Skeletal muscle satellite cell (primary cell): ENCODE data around the gene PLD4.
A peak's percentile ranks its signal among the peaks of the same experiment; 100 is the strongest.

Source experiments
- H3K27me3 ChIP-seq: 2 replicates; pipeline ENCODE4 v1.7.0; 2013; ENCODE audit warnings: low read length; ENCODE audit not compliant: control insufficient read depth, insufficient read depth
- H3K36me3 ChIP-seq: 2 replicates; pipeline ENCODE4 v1.7.0; 2013; ENCODE audit warnings: mild to moderate bottlenecking, control low read depth, low read length; ENCODE audit not compliant: insufficient read depth
- H3K4me1 ChIP-seq: 2 replicates; pipeline ENCODE4 v1.7.0; 2013; ENCODE audit warnings: low read length; ENCODE audit not compliant: control insufficient read depth, insufficient read depth
- H3K4me2 ChIP-seq: 2 replicates; pipeline ENCODE4 v1.7.0; 2013; ENCODE audit warnings: mild to moderate bottlenecking, low read length
- H3K4me3 ChIP-seq: 2 replicates; pipeline ENCODE4 v1.7.0; 2013; ENCODE audit warnings: low read length
- H3K9ac ChIP-seq: 2 replicates; pipeline ENCODE4 v1.7.0; 2013; ENCODE audit warnings: mild to moderate bottlenecking, low read depth, low read length, moderate library complexity
- H3K9me3 ChIP-seq: replicated peaks from 2 replicates; pipeline ENCODE4 v1.7.0; 2013; ENCODE audit warnings: mild to moderate bottlenecking, control low read depth, low read length

The PLD4 gene

DNA sequence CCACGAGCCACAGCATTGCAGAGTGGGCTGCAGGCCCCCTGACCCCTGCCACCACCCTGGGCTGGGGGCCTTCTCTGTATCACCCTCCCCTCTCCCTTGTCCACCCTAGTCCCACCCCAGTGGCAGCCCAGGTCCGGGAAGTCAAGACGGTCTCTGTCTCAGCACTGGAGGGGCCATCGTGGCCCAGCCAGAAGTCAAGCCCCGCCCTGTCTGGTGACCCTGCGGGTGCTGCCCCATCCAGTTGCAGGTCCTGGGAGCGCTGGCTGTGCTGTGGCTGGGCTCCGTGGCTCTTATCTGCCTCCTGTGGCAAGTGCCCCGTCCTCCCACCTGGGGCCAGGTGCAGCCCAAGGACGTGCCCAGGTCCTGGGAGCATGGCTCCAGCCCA lies 2.7 kb downstream of the PLD4 start:
- Histone ChIP-seq H3K4me3 (no peak overlapping the region), H3K9me3 (no peaks in the 10 kb centered on the region), H3K4me1 (no peaks in the 10 kb centered on the region), H3K36me3 (no peaks in the 10 kb centered on the region), H3K9ac (no peak overlapping the region), H3K27me3 (no peaks in the 10 kb centered on the region), H3K4me2 (no peak overlapping the region)

DNA sequence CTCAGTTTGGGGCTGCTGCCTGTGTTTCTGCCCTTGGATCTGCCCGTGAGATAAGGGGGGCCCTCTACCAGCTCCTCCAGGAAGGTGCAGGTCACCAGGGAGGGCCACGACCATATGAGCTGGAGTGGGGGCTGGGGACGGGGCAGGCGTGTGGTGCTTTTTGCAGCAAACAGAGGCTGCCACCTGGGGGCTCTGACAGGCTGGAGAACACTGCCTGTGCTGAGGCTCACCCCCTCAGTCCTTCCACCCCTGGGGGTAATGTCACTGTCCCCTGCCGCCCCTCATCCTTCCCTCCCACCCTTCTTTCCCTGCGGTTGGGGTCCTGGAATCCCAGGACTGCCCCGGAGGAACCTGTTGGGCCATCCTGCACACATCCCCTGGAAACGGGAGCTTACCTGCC lies 3.2 kb downstream of the PLD4 start:
- Histone ChIP-seq H3K36me3 (no peaks in the 10 kb centered on the region), H3K27me3 (no peaks in the 10 kb centered on the region), H3K9me3 (no peaks in the 10 kb centered on the region), H3K4me3 (no peak overlapping the region), H3K4me2 (no peak overlapping the region), H3K9ac (no peak overlapping the region), H3K4me1 (peaks cover 2% of the 10 kb centered on the region)

DNA sequence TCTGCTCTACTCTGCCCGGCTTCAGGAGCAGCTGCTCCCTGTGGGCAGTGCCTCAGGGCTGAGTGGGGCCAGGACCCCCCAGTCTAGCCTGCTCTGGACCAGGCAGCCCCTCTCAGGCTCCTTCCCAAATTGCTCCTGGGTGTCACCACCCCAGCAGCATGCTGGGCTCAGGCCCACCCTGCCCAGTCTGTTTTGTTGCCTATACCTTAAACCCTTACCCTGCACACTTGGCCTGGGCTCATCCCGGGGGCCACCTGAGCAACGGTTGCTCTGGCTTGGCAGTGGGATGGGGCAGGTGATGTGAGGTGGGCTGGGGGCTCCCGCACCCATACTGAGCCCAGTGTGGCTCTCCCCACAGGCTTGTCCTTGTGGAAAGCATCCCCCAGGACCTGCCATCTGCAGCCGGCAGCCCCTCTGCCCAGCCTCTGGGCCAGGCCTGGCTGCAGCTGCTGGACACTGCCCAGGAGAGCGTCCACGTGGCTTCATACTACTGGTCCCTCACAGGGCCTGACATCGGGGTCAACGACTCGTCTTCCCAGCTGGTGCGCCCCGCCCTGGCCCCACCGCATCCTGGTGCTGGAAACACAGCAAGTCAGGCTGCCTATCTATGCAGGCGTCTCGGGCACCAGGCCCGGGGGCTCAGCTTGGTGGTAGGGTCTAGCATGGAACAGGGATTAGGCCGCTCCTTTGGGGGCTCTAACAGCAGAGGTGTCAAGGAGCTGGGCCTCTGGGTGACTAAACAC lies 3.9 kb downstream of the PLD4 start:
- H3K9me3 ChIP-seq = no peaks in the 10 kb centered on the region
- no peaks in the 10 kb centered on the region for H3K27me3 ChIP-seq
- H3K4me2 ChIP-seq = no peak overlapping the region
- H3K9ac ChIP-seq = no peak overlapping the region
- H3K4me3 ChIP-seq = no peak overlapping the region
- peaks cover 4% of the 10 kb centered on the region for H3K4me1 ChIP-seq
- no peaks in the 10 kb centered on the region for H3K36me3 ChIP-seq

DNA sequence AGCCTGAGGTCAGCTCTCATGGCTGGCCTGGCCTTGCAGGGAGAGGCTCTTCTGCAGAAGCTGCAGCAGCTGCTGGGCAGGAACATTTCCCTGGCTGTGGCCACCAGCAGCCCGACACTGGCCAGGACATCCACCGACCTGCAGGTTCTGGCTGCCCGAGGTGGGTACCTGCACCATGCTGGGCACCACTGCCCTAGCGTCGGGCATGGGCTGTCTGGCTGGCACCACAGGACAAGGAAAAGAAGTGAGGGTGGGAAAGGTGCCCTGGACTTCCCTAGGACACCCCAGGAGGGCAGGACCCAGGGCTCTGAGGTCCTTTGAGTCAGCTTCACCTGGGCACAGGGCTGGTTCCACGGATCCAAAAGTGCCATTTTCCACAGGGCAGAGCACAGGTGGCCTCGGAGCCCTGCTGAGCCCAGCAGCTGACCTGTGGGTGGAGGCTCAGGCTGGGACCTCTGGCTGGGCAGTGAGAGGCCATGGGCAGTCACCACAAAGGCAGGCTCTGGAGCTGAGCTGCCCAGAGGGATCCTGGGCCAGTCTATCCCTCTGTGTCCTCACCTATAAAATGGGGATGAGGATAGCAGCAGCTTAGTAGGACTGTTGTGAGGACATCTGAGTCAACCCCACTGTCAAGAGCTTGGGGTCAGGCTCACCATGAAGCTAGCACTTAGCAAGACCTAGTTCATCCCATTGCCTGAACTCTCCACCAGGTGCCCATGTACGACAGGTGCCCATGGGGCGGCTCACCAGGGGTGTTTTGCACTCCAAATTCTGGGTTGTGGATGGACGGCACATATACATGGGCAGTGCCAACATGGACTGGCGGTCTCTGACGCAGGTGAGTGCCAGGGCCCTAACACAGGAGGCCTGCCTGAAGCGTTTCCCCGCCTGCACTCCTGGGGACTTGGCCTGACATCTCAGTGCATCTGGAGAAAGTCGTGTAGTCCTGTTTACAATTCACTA lies 4.9 kb downstream of the PLD4 start:
- no peak overlapping the region for H3K4me2 ChIP-seq
- no peak overlapping the region for H3K4me3 ChIP-seq
- no peak overlapping the region for H3K9ac ChIP-seq
- H3K36me3 ChIP-seq = no peaks in the 10 kb centered on the region
- H3K9me3 ChIP-seq = no peaks in the 10 kb centered on the region
- peaks cover 4% of the 10 kb centered on the region for H3K4me1 ChIP-seq
- H3K27me3 ChIP-seq = peaks cover 3% of the 10 kb centered on the region

DNA sequence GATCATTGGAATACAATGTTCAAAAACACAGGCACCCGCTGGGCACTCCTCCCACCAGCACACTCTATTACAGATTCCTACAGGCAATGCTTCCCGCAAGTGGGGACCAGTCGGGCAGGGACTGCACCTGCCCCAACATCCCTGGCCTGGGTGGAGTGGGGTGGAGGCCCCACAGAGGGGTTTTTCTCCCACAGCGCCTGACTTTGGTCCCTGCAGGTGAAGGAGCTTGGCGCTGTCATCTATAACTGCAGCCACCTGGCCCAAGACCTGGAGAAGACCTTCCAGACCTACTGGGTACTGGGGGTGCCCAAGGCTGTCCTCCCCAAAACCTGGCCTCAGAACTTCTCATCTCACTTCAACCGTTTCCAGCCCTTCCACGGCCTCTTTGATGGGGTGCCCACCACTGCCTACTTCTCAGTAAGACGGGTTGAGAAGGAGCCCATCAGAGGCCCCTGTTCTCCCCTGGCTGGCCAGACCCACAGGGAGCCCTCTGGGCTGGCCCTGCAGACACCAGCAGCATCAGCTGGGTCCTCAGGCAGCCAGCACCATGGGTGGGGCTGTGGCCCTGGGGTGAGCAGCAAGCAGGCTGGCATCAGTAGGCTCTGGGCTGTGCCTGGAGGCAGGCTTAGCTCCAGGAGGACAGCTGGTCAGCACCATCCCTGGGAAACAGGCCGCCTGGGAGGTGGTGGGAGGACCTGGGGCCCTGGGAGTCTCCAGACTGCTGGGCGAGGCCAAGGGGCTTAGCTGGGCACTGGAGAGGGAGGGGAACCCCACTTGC lies 6.0 kb downstream of the PLD4 start:
- H3K9ac ChIP-seq = no peak overlapping the region

DNA sequence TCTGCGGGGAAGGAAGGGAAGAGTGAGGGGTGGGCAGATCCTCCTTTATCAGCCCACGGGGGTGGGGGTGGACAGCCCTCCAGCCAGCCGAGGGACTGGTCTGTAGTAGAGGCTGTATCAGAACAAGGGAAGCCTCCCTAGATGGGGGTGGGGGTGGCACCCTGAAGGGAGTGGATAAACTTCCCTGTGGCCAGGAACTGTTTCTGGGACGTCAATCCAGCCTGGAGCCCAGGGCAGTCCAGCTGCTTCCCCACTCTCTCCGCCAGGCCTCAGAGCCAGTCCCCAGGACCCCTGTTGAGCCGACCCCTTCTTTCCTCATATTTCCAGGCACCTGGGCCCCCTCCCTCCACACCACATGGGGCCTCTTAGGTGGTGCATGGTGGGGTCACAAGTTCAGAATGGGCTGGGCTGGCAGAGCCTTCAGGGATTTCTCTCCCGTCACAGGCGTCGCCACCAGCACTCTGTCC lies 6.7 kb downstream of the PLD4 start:
- Histone ChIP-seq H3K4me1 (peaks cover 4% of the 10 kb centered on the region), H3K9me3 (no peaks in the 10 kb centered on the region), H3K27me3 (peaks cover 3% of the 10 kb centered on the region), H3K4me2 (no peak overlapping the region), H3K4me3 (no peak overlapping the region), H3K9ac (no peak overlapping the region), H3K36me3 (no peaks in the 10 kb centered on the region)

More for the DNA sequence above, 6.0 kb downstream of the PLD4 start:
- no peaks in the 10 kb centered on the region for H3K36me3 ChIP-seq
- H3K9me3 ChIP-seq = no peaks in the 10 kb centered on the region
- no peak overlapping the region for H3K4me2 ChIP-seq
- peaks cover 3% of the 10 kb centered on the region for H3K27me3 ChIP-seq
- H3K4me3 ChIP-seq = no peak overlapping the region
- peaks cover 4% of the 10 kb centered on the region for H3K4me1 ChIP-seq

DNA sequence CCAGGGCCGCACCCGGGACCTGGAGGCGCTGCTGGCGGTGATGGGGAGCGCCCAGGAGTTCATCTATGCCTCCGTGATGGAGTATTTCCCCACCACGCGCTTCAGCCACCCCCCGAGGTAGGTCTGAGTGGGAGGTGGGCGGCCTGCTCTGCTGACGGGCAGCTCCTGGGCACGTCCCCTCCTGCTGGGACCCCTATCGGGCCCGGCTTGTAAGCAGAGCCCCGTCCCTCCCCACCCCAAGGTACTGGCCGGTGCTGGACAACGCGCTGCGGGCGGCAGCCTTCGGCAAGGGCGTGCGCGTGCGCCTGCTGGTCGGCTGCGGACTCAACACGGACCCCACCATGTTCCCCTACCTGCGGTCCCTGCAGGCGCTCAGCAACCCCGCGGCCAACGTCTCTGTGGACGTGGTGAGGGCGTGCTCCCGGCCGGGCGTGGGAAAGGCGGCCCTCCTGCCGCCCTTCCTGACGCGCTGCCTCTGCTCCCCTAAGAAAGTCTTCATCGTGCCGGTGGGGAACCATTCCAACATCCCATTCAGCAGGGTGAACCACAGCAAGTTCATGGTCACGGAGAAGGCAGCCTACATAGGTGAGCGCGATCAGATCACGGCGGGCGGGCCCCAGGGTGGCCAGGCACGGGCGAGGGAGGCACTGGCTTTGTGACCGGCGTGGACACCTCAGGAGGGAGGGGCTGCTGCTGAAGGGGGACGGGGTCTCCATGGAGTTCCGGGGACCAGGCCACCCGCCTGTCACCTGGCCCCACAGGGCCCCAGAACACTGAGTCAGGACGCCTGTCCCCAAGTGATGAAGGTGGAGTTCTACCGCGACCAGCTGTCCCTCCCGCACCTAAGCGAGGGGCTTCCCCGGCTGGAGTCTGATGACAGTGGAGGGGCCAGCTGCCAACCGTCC lies 7.3 kb downstream of the PLD4 start:
- Histone ChIP-seq H3K4me3 (no peak overlapping the region), H3K4me2 (peak overlapping the region; percentile 86), H3K4me1 (peaks cover 4% of the 10 kb centered on the region)

DNA sequence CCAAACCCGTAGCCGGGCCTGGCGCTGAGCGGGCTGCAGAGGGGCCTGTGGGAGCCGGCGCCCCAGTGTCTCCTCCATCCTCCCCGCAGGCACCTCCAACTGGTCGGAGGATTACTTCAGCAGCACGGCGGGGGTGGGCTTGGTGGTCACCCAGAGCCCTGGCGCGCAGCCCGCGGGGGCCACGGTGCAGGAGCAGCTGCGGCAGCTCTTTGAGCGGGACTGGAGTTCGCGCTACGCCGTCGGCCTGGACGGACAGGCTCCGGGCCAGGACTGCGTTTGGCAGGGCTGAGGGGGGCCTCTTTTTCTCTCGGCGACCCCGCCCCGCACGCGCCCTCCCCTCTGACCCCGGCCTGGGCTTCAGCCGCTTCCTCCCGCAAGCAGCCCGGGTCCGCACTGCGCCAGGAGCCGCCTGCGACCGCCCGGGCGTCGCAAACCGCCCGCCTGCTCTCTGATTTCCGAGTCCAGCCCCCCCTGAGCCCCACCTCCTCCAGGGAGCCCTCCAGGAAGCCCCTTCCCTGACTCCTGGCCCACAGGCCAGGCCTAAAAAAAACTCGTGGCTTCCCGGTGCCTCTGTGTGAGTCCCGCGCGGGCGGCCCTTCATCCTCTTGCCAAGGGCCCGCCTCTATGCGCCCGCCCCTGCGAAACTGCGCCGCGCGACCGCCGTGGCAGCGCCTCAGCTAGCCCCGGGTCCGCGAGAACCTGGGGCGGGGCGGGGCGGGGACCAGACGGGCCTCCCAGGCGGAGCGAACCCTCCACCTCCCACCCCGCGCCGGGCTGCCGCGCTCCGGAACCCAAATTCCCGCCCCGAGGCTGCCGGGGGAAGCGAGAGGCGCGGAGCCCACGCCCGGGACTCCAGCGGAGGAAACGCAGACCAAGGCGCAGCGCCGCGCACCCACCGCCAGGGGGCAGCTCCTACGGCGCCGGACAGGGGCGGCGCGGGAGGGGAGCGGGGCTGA lies 8.3 kb downstream of the PLD4 start:
- Histone ChIP-seq H3K4me3 (peak overlapping the region; percentile 70), H3K4me1 (peaks cover 4% of the 10 kb centered on the region), H3K9ac (peak overlapping the region; percentile 78), H3K36me3 (peaks cover 4% of the 10 kb centered on the region), H3K4me2 (peak overlapping the region; percentile 86), H3K9me3 (no peaks in the 10 kb centered on the region), H3K27me3 (peaks cover 3% of the 10 kb centered on the region)

More for the DNA sequence above, 7.3 kb downstream of the PLD4 start:
- Histone ChIP-seq H3K9ac (peak overlapping the region; percentile 78), H3K27me3 (peaks cover 3% of the 10 kb centered on the region), H3K9me3 (no peaks in the 10 kb centered on the region), H3K36me3 (no peaks in the 10 kb centered on the region)

DNA sequence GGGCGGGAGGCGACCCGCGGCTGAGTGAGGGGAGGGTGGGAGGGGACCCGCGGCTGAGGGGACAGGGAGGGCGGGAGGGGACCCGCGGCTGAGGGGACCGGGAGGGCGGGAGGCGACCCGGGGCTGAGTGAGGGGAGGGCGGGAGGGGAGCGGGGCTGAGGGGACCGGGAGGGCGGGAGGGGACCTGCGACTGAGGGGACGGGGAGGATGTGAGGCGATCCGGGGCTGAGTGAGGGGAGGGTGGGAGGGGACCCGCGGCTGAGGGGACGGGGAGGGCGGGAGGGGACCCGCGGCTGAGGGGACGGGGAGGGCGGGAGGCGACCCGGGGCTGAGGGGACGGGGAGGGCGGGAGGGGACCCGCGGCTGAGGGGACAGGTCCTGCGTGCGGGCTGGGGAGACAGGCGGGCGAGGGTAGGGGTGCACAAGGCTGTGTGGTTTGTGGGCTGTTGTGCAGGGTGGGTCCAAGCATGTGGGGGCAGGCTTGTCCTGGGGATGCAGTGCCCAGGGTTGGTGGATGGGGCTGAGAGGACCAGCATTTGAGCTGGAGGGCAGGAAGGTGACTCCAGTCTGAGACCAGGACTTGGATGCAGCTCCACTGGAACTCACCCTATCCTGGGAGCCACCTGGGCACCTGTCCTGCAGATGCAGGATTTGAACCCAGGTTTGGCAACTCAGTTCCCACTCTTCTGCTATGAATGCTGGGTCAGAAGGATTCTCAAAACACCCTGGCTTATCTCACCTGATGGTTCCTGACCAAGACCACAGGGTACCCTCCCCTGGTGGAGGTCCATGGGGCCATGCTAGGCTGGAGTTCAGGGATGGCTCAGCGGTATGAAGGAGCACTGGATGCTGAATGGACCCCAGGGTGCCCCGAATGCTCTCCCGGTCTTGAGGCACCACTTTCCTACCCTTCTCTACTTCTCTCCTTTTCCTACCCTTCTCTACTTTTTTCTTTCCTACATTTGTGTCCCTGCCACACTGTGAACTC lies 9.4 kb downstream of the PLD4 start:
- Histone ChIP-seq H3K27me3 (peaks cover 3% of the 10 kb centered on the region), H3K4me1 (peaks cover 4% of the 10 kb centered on the region), H3K36me3 (peaks cover 9% of the 10 kb centered on the region), H3K4me3 (no peak overlapping the region), H3K9me3 (no peaks in the 10 kb centered on the region), H3K9ac (no peak overlapping the region), H3K4me2 (no peak overlapping the region)
